Measurements from ENCODE around the gene ARID4B. TPM values are rescaled to one million over a fixed set of nuclear protein-coding genes. Genes with fewer than 3 reads are reported as not detected.

The ARID4B gene
- total and polyA plus RNA-seq, 7 donors, result 8.1 to 41.7 (median 30.1) TPM

DNA sequence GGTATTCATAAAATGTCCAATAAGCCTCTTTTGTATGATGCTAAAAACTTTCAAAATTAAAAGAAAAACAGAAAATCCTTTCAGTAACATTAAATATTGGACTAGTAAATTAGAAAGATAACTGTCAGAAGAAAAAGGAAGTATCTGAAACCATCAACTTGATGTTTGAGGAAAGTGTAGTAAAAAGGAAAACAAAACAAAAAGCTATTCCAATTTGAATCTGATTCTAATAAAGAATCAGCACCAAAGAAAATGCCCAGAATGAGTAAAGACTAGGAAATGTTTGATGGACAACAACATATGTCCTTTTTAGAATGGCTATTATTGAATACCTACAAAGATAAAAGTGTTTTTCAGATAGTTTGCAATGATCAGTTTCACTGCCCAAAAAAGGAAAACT lies 87.0 kb downstream of the ARID4B start:
- no peaks in the 10 kb centered on the region for H3K9me3 ChIP-seq
- intact Hi-C loops (cut with DNase I), result no loop called here
- no peaks in the 10 kb centered on the region for H3K4me1 ChIP-seq
- TF ChIP-seq EP300 (IDR thresholded peaks at IDR 0.05), result no peak
- TF ChIP-seq POLR2A (IDR thresholded peaks at IDR 0.05), result no peak
- TF ChIP-seq, protein P1, sequence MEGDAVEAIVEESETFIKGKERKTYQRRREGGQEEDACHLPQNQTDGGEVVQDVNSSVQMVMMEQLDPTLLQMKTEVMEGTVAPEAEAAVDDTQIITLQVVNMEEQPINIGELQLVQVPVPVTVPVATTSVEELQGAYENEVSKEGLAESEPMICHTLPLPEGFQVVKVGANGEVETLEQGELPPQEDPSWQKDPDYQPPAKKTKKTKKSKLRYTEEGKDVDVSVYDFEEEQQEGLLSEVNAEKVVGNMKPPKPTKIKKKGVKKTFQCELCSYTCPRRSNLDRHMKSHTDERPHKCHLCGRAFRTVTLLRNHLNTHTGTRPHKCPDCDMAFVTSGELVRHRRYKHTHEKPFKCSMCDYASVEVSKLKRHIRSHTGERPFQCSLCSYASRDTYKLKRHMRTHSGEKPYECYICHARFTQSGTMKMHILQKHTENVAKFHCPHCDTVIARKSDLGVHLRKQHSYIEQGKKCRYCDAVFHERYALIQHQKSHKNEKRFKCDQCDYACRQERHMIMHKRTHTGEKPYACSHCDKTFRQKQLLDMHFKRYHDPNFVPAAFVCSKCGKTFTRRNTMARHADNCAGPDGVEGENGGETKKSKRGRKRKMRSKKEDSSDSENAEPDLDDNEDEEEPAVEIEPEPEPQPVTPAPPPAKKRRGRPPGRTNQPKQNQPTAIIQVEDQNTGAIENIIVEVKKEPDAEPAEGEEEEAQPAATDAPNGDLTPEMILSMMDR (IDR thresholded peaks at IDR 0.05), result no peak
- no peak for TF ChIP-seq POLR2AphosphoS5 (IDR thresholded peaks at IDR 0.05)
- no peak for DNase-seq
- H3K27ac ChIP-seq, result no peak overlapping the region
- no peaks in the 10 kb centered on the region for H3K27me3 ChIP-seq
- H3K4me3 ChIP-seq, result no peak overlapping the region
- H3K36me3 ChIP-seq, result peaks cover 0 to 45% (median 6%) of the 10 kb centered on the region in 4 donors

DNA sequence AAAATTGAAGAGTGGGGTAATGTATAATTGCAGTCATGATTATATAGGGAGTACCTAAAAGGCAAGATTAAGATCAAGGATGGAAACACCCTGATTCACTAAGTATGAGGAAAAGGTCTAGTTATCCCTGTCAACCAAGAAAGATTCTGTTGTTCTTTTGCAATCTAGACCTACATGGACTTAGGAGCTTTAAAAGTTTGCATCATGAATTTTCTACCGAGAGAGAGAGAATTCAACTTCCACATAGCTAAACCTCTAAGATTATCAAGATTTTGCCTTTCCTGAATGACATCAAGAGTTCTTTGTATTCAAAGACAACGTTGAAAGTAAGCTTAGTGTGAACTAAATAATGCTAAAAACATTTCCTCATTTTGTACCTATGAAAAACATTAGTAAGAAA lies 88.1 kb downstream of the ARID4B start:
- Histone ChIP-seq H3K4me3 (no peak overlapping the region), H3K9me3 (no peaks in the 10 kb centered on the region)
- 48 to 49% methylated on average over 2 of the region's 2 CpGs for WGBS, 2 donors

DNA sequence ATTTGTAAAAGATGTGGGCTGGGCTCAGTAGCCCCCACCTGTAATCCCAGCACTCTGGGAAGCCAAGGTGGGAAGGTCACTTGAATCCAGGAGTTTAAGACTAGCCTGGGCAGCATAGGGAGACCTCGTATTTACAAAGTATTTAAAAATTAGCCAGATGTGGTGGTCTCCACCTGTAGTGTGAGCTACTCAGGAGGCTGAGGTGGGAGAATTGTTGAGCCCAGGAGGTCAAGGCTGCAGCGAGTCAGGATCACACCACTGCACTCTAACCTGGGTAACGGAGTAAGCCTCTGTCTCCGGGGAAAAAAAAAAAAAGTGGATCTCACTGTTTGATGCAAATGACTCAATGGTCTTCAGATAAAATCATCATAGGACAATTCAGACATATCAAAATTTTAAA lies 89.4 kb downstream of the ARID4B start:
- peaks cover 0 to 64% (median 6%) of the 10 kb centered on the region in 4 donors for H3K36me3 ChIP-seq
- 94 to 95% methylated on average over 4 of the region's 4 CpGs for WGBS, 2 donors

More for the DNA sequence above, 88.1 kb downstream of the ARID4B start:
- H3K27ac ChIP-seq, result no peak overlapping the region
- no peaks in the 10 kb centered on the region for H3K4me1 ChIP-seq
- H3K27me3 ChIP-seq, result no peaks in the 10 kb centered on the region
- intact Hi-C loops (cut with DNase I), result no loop called here
- TF ChIP-seq POLR2A (IDR thresholded peaks at IDR 0.05) (no peak), EP300 (IDR thresholded peaks at IDR 0.05) (no peak)
- TF ChIP-seq, protein P1 (IDR thresholded peaks at IDR 0.05), result no peak
- H3K36me3 ChIP-seq, result peaks cover 0 to 52% (median 6%) of the 10 kb centered on the region in 4 donors
- DNase-seq, result no peak

DNA sequence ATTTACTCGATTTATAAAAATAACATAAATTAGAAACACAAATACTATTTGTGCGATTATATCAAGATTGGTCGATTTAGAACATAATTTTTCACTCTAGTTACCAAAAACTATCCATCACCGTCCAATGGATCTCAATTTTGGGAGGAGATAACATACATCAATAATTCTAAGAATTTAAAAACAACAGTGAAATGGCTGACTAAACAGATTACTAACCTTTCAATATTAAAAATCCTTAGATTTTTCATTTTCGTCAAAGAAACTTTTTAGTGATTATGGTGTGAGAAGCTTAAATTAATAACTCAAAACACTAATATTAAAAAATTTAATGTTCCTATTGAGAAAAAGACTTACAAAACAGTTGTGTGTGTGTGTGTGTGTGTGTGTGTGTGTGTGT lies 91.9 kb downstream of the ARID4B start:
- WGBS, 2 donors, result 97% methylated on average over 5 of the region's 5 CpGs
- H3K36me3 ChIP-seq, result peaks cover 0 to 69% (median 6%) of the 10 kb centered on the region in 4 donors

More for the DNA sequence above, 89.4 kb downstream of the ARID4B start:
- no peak for DNase-seq
- Histone ChIP-seq H3K4me1 (no peaks in the 10 kb centered on the region), H3K4me3 (no peak overlapping the region), H3K9me3 (no peaks in the 10 kb centered on the region), H3K27ac (no peak overlapping the region), H3K27me3 (no peaks in the 10 kb centered on the region)
- intact Hi-C loops (cut with DNase I), result no loop called here
- TF ChIP-seq EP300 (IDR thresholded peaks at IDR 0.05) (no peak), POLR2AphosphoS5 (IDR thresholded peaks at IDR 0.05) (no peak), POLR2A (IDR thresholded peaks at IDR 0.05) (no peak)
- TF ChIP-seq, protein P1 (IDR thresholded peaks at IDR 0.05), result no peak

More for the DNA sequence above, 91.9 kb downstream of the ARID4B start:
- no peak overlapping the region for H3K4me3 ChIP-seq
- TF ChIP-seq, protein P1 (IDR thresholded peaks at IDR 0.05), result no peak
- TF ChIP-seq POLR2A (IDR thresholded peaks at IDR 0.05), result no peak
- TF ChIP-seq POLR2AphosphoS5 (IDR thresholded peaks at IDR 0.05), result no peak
- TF ChIP-seq EP300 (IDR thresholded peaks at IDR 0.05), result no peak
- no peaks in the 10 kb centered on the region for H3K9me3 ChIP-seq
- no peaks in the 10 kb centered on the region for H3K27me3 ChIP-seq
- DNase-seq, result no peak
- H3K27ac ChIP-seq, result no peak overlapping the region
- intact Hi-C loops (cut with DNase I), result no loop called here
- no peaks in the 10 kb centered on the region for H3K4me1 ChIP-seq

Data from sigmoid colon (tissue), 7 donors.